HepG2 (cell line): ENCODE results near the gene TRIM2. TPM values are rescaled to one million over a fixed set of nuclear protein-coding genes. Genes with fewer than 3 reads are reported as not detected.

ENCODE experiments used
- ATAC-seq: fragments of 200-7000 bp; cut with Tn5 transposase; 3 replicates; pipeline ENCODE4 v1.9.1; 2020; ENCODE audit warnings: mild to moderate bottlenecking, moderate library complexity
- BruUV-seq: library from RNA; stranded (reverse); fragments of 400-500 nt; replicated peaks from 2 replicates; lab custom pipeline; 2021; lab: Mats Ljungman, UMichigan
- CTCF ChIA-PET: fragments of 300-600 bp; formaldehyde crosslinking; extraction: SDS; loops from one replicate; lab custom pipeline; 2021; ENCODE audit warnings: low total read pairs, inconsistent platforms, low intra/inter-chr PET ratio; lab: Yijun Ruan, JAX
- POLR2A ChIA-PET: fragments of 350-600 bp; sonication (Branson Sonifier 250); formaldehyde crosslinking; loops from one replicate; lab custom pipeline; 2020; ENCODE audit warnings: antibody characterized with exemption, inconsistent platforms; lab: Yijun Ruan, JAX
- DNase-seq: peaks from one replicate; pipeline ENCODE4 v3.0.0-alpha.2; 2015; ENCODE audit warnings: low spot score
- FAIRE-seq: peaks from 3 replicates; lab custom pipeline; 2011; peaks lifted over from hg19 to GRCh38; lab: Jason Lieb, UNC
- H2AFZ ChIP-seq: one replicate; pipeline ENCODE4 v1.6.1; 2011; ENCODE audit warnings: low read length, inconsistent platforms
- H3K27ac ChIP-seq: fragments of 300-600 bp; 3 replicates; pipeline ENCODE4 v1.8.0; 2011; ENCODE audit warnings: mixed run types, mild to moderate bottlenecking, mixed read lengths, low read length, inconsistent platforms; ENCODE audit not compliant: insufficient read depth; ENCODE audit errors: extremely low read length
- H3K27me3 ChIP-seq, 2 experiments: fragments of 200-600 bp in 1 of 2; 2 replicates in 1 of 2; 3 replicates in 1 of 2; pipeline versions ENCODE4 v1.6.0 to v1.8.0; 2011; ENCODE audit warnings: low read length in 2 of 2, mild to moderate bottlenecking in 2 of 2, moderate library complexity in 2 of 2, inconsistent platforms in 1 of 2; ENCODE audit not compliant: insufficient read depth in 2 of 2, control insufficient read depth in 1 of 2
- H3K36me3 ChIP-seq, 2 experiments: fragments of 200-600 bp in 1 of 2; replicated peaks in 1 of 2; 2 replicates in 1 of 2; 3 replicates in 1 of 2; pipeline versions ENCODE4 v1.5.1 to v1.8.0; 2011; ENCODE audit warnings: low read length in 2 of 2, inconsistent platforms in 1 of 2; ENCODE audit not compliant: insufficient read depth in 2 of 2, control insufficient read depth in 1 of 2
- H3K4me1 ChIP-seq: 2 replicates; pipeline ENCODE4 v1.5.1; 2012; ENCODE audit warnings: low read length, inconsistent platforms; ENCODE audit not compliant: insufficient read depth
- H3K4me2 ChIP-seq: 2 replicates; pipeline ENCODE4 v1.6.0; 2011; ENCODE audit warnings: low read depth, low read length, inconsistent platforms
- H3K4me3 ChIP-seq, 3 experiments: fragments of 200-600 bp in 1 of 3; sonication (generic), shearing (Covaris generic) in 1 of 3; replicated peaks in 1 of 3; 2 replicates each; pipeline ENCODE4 v1.5.1; 2011 to 2016; ENCODE audit warnings: low read length in 3 of 3, inconsistent platforms in 2 of 3, low read depth in 2 of 3, mild to moderate bottlenecking in 2 of 3, control low read depth in 1 of 3, mixed read lengths in 1 of 3; ENCODE audit not compliant: insufficient read depth in 1 of 3
- H3K79me2 ChIP-seq: one replicate; pipeline ENCODE4 v1.6.1; 2011; ENCODE audit warnings: low read length, inconsistent platforms; ENCODE audit not compliant: insufficient read depth
- H3K9ac ChIP-seq: 2 replicates; pipeline ENCODE4 v1.6.0; 2011; ENCODE audit warnings: mild to moderate bottlenecking, low read depth, low read length, inconsistent platforms; ENCODE audit not compliant: insufficient read depth
- H3K9me3 ChIP-seq: 2 replicates; pipeline ENCODE4 v1.5.1; 2012; ENCODE audit warnings: mild to moderate bottlenecking, low read length
- H4K20me1 ChIP-seq: 2 replicates; pipeline ENCODE4 v1.6.0; 2011; ENCODE audit warnings: inconsistent platforms, mild to moderate bottlenecking, low read length, moderate library complexity; ENCODE audit not compliant: insufficient read depth
- ARID2 ChIP-seq: sonication (generic); formaldehyde crosslinking; IDR thresholded peaks from 2 replicates; pipeline ENCODE4 v1.8.1; 2022; ENCODE audit warnings: mild to moderate bottlenecking, missing genetic modification reagents, borderline replicate concordance
- ATF7 ChIP-seq, 2 experiments: fragments of 450-650 bp in 1 of 2; sonication (generic) in 1 of 2; formaldehyde crosslinking in 1 of 2; IDR thresholded peaks; 2 replicates each; pipeline versions ENCODE4 v1.4.0 to v1.6.1; 2016 to 2020; ENCODE audit warnings: antibody characterized with exemption in 1 of 2, mild to moderate bottlenecking in 1 of 2, missing genetic modification reagents in 1 of 2
- ATRX ChIP-seq: sonication (generic); formaldehyde crosslinking; IDR thresholded peaks from 2 replicates; pipeline ENCODE4 v1.4.0; 2020; ENCODE audit warnings: missing genetic modification reagents, borderline replicate concordance
- CEBPG ChIP-seq: IDR thresholded peaks from 2 replicates; pipeline ENCODE4 v1.6.1; 2016
- GATA4 ChIP-seq: sonication (generic); IDR thresholded peaks from 2 replicates; pipeline ENCODE4 v1.6.1; 2016; ENCODE audit warnings: antibody characterized with exemption, low read depth, borderline replicate concordance
- HOXD1 ChIP-seq: sonication (generic); formaldehyde crosslinking; IDR thresholded peaks from 2 replicates; pipeline ENCODE4 v1.5.0; 2020; ENCODE audit warnings: missing genetic modification reagents
- MYC ChIP-seq: sonication (generic); formaldehyde crosslinking; IDR thresholded peaks from 2 replicates; pipeline ENCODE4 v1.9.0; 2021; ENCODE audit warnings: missing genetic modification reagents, borderline replicate concordance
- ZMYM4 ChIP-seq: sonication (generic); formaldehyde crosslinking; IDR thresholded peaks from 2 replicates; pipeline ENCODE4 v1.8.1; 2023; ENCODE audit warnings: mild to moderate bottlenecking, missing genetic modification reagents
- ZNF33A ChIP-seq: sonication (generic); formaldehyde crosslinking; IDR thresholded peaks from 2 replicates; pipeline ENCODE4 v1.5.1; 2020; ENCODE audit warnings: missing genetic modification reagents, mild to moderate bottlenecking, moderate library complexity, borderline replicate concordance
- ZNF33B ChIP-seq: sonication (generic); formaldehyde crosslinking; IDR thresholded peaks from 2 replicates; pipeline ENCODE4 v1.5.1; 2020; ENCODE audit warnings: mild to moderate bottlenecking, missing genetic modification reagents
- WGBS: methylation state at CpG from one replicate; pipeline ENCODE4 v1.1.6; 2017; ENCODE audit warnings: low lambda C conversion rate; 5-methylcytosine and 5-hydroxymethylcytosine counted together
- in situ Hi-C: cut with HindIII; loops from 2 replicates; pipeline ENCODE4 v1.10.0; 2017; ENCODE audit warnings: low pct_unique_long_range_greater_than_20kb; ENCODE audit not compliant: extremely low pct_ligation_motif_present
- intact Hi-C: fragments of 100-400 bp; cut with micrococcal nuclease; formaldehyde crosslinking; loops from one replicate; pipeline ENCODE4 v1.10.0; 2022; ENCODE audit not compliant: unreplicated experiment
- polyA plus RNA-seq, 8 experiments: library from polyadenylated mRNA; depleted of rRNA in 3 of 8; stranded (reverse) in 7 of 8; unstranded in 1 of 8; fragments of >200 nt; fragmentation: Illumina TruSeq in 4 of 8; extraction: Trizol in 4 of 8; gene quantifications; 2 replicates each; pipeline versions ENCODE4 v1.2.1 to v1.2.3, GENCODE V29; 2011 to 2016; ENCODE audit warnings: low read depth in 4 of 8, missing spikeins in 1 of 8, mixed read lengths in 1 of 8; ENCODE audit not compliant: insufficient read depth in 1 of 8
- total RNA-seq, 5 experiments: library from RNA; depleted of rRNA; stranded (reverse); fragments of >200 nt; fragmentation: Illumina TruSeq; extraction: Trizol; gene quantifications; 2 replicates each; pipeline ENCODE4 v1.2.3, GENCODE V29; 2016; ENCODE audit warnings: low read depth in 1 of 5
- TF ChIP-seq, protein P1 (sequence below), 2 experiments: fragments of 450-650 bp in 1 of 2; sonication (generic) in 1 of 2; formaldehyde crosslinking; IDR thresholded peaks; 2 replicates each; pipeline versions ENCODE4 v1.5.0 to v1.8.0; 2020 to 2022; ENCODE audit warnings: mild to moderate bottlenecking in 1 of 2, missing genetic modification reagents in 1 of 2
- TF ChIP-seq, protein P2 (sequence below): sonication (generic); formaldehyde crosslinking; IDR thresholded peaks from 2 replicates; pipeline ENCODE4 v1.8.1; 2023; ENCODE audit warnings: missing genetic modification reagents, mild to moderate bottlenecking, borderline replicate concordance
- TF ChIP-seq, protein P3 (sequence below): IDR thresholded peaks from 2 replicates; pipeline ENCODE4 v1.6.1; 2016
- TF ChIP-seq, protein P4 (sequence below): IDR thresholded peaks from 2 replicates; pipeline ENCODE4 v1.6.1; 2018; ENCODE audit warnings: missing genetic modification reagents, mild to moderate bottlenecking, missing compliant biosample characterization

TRIM2 gene
- total and polyA plus RNA-seq, 2 of the 13 experiments (the other 11 are each of a cell fraction or from before 2014, with no cell fraction given), result 2.1 to 4.2 TPM

DNA sequence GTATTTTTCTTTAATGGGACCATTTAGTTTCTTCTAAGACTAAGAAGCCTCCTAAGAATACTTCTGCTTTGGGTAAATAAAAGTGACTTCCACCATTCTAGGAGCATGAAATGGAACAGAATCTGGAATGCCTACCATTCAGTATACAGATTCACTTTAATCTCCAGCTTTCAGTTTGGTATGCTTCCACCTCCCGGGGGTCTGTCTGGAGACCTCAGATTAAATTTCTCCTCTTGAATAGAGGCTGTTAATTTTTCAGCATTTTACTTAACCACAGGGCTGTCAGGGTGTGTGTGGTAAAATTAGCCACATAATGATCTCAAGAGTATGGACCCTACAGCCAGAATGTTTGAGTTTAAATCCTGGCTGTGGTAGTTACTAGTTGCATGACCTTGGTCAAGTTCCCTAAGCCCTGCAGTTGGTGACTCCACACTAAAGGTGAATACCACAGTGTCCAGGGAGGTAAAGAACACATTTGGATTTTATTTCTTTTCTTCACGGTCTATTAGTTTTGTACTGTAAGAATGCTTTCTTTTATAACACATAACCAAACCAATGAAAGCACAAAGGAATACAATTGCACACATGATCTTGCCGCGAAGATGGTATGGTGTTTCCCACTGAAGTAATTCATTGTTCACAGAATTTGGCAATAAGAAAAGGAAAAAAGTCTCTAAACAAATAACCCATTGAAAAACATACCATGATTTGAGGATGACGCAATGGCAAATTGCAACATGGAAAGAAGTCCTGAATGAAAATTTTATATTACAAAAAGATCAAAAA, 37.3 kb upstream of the TRIM2 start (continued):
- TF ChIP-seq, protein P1, sequence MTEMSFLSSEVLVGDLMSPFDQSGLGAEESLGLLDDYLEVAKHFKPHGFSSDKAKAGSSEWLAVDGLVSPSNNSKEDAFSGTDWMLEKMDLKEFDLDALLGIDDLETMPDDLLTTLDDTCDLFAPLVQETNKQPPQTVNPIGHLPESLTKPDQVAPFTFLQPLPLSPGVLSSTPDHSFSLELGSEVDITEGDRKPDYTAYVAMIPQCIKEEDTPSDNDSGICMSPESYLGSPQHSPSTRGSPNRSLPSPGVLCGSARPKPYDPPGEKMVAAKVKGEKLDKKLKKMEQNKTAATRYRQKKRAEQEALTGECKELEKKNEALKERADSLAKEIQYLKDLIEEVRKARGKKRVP (CRISPR knock-in tag; IDR thresholded peaks at IDR 0.05), result peak in 1 of 2 experiments; percentile 76; a peak in 2 of 4 replicates
- TF ChIP-seq, protein P2, sequence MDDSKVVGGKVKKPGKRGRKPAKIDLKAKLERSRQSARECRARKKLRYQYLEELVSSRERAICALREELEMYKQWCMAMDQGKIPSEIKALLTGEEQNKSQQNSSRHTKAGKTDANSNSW (CRISPR knock-in tag), result no peak
- TF ChIP-seq CEBPG (peak; percentile 66), ATF7 (IDR thresholded peaks at IDR 0.05) (peak; percentile 59), ATF7 (CRISPR knock-in tag; IDR thresholded peaks at IDR 0.05) (no peak)

DNA sequence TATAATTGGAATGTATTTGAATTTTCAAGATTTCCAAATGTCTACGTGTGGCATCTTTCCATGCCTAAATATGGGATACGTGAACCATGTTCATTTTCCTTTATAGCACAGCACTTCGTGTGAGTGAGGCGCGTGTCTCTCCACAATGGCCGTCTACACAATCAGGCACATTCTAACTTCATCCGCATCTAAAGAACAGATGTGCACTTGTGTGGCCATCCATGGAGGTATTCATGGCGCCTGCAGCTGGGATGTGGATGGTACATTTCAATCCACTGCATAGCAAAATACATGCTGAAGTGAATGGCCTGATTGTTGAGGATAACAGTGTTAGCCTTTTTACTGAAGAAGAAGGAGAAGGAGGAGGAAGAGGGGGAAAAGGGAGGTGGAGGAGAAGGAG, 34.5 kb upstream of the TRIM2 start:
- intact Hi-C loops (no loop called here), in situ Hi-C loops (no loop called here)
- no peak overlapping the region for H3K4me2 ChIP-seq
- no peaks in the 10 kb centered on the region for H3K9me3 ChIP-seq
- H3K27ac ChIP-seq, result no peak overlapping the region
- DNase-seq (no peak), ATAC-seq (no peak), FAIRE-seq (no peak)
- WGBS, result 56% methylated on average over 8 of the region's 8 CpGs
- H3K79me2 ChIP-seq, result no peaks in the 10 kb centered on the region
- H4K20me1 ChIP-seq, result no peaks in the 10 kb centered on the region
- no peaks in the 10 kb centered on the region for H3K27me3 ChIP-seq
- TF ChIP-seq, protein P3, sequence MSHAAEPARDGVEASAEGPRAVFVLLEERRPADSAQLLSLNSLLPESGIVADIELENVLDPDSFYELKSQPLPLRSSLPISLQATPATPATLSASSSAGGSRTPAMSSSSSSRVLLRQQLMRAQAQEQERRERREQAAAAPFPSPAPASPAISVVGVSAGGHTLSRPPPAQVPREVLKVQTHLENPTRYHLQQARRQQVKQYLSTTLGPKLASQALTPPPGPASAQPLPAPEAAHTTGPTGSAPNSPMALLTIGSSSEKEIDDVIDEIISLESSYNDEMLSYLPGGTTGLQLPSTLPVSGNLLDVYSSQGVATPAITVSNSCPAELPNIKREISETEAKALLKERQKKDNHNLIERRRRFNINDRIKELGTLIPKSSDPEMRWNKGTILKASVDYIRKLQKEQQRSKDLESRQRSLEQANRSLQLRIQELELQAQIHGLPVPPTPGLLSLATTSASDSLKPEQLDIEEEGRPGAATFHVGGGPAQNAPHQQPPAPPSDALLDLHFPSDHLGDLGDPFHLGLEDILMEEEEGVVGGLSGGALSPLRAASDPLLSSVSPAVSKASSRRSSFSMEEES (CRISPR knock-in tag), result no peak
- no peak for TF ChIP-seq ZNF33B (CRISPR knock-in tag)
- TF ChIP-seq ARID2 (CRISPR knock-in tag), result no peak
- TF ChIP-seq, protein P4, sequence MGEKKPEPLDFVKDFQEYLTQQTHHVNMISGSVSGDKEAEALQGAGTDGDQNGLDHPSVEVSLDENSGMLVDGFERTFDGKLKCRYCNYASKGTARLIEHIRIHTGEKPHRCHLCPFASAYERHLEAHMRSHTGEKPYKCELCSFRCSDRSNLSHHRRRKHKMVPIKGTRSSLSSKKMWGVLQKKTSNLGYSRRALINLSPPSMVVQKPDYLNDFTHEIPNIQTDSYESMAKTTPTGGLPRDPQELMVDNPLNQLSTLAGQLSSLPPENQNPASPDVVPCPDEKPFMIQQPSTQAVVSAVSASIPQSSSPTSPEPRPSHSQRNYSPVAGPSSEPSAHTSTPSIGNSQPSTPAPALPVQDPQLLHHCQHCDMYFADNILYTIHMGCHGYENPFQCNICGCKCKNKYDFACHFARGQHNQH (CRISPR knock-in tag), result no peak
- TF ChIP-seq HOXD1 (CRISPR knock-in tag), result no peak
- TF ChIP-seq GATA4, result no peak
- no peak for TF ChIP-seq ZMYM4 (CRISPR knock-in tag)
- no peak for TF ChIP-seq ATRX (CRISPR knock-in tag)
- TF ChIP-seq MYC (CRISPR knock-in tag), result no peak
- no peak for TF ChIP-seq ZNF33A (CRISPR knock-in tag)
- CTCF ChIA-PET, result no interaction called here
- no TSS peak for BruUV-seq
- no peaks in the 10 kb centered on the region for H3K36me3 ChIP-seq
- no peak overlapping the region for H2AFZ ChIP-seq
- no peak overlapping the region for H3K9ac ChIP-seq
- POLR2A ChIA-PET, result no interaction called here
- H3K4me1 ChIP-seq, result peaks cover 12% of the 10 kb centered on the region
- H3K4me3 ChIP-seq, result no peak overlapping the region
